Gastroesophageal sphincter (tissue), 3 donors: Measurements from ENCODE around the gene TMEM255A.

ENCODE experiments used
- EP300 ChIP-seq: sonication (generic); formaldehyde crosslinking; IDR thresholded peaks from one replicate; pipeline ENCODE4 v1.6.1; 2017; ENCODE audit warnings: antibody characterized with exemption, mild to moderate bottlenecking
- POLR2A ChIP-seq, 2 donors: fragments of 450-650 bp; IDR thresholded peaks; one replicate each; pipeline ENCODE4 v1.6.1; 2017; ENCODE audit warnings: antibody characterized with exemption in 2 of 2, mild to moderate bottlenecking in 2 of 2, moderate library complexity in 1 of 2
- POLR2AphosphoS5 ChIP-seq: sonication (generic); formaldehyde crosslinking; IDR thresholded peaks from one replicate; pipeline ENCODE4 v1.6.1; 2017; ENCODE audit warnings: antibody characterized with exemption
- TF ChIP-seq, protein P1 (sequence below), 4 experiments: fragments of 200-600 bp in 2 of 4; fragments of 450-650 bp in 2 of 4; sonication (generic) in 1 of 4; IDR thresholded peaks; one replicate each; pipeline ENCODE4 v1.5.1; 2017 to 2019; ENCODE audit warnings: antibody characterized with exemption in 4 of 4, mild to moderate bottlenecking in 2 of 4, moderate library complexity in 2 of 4

DNA sequence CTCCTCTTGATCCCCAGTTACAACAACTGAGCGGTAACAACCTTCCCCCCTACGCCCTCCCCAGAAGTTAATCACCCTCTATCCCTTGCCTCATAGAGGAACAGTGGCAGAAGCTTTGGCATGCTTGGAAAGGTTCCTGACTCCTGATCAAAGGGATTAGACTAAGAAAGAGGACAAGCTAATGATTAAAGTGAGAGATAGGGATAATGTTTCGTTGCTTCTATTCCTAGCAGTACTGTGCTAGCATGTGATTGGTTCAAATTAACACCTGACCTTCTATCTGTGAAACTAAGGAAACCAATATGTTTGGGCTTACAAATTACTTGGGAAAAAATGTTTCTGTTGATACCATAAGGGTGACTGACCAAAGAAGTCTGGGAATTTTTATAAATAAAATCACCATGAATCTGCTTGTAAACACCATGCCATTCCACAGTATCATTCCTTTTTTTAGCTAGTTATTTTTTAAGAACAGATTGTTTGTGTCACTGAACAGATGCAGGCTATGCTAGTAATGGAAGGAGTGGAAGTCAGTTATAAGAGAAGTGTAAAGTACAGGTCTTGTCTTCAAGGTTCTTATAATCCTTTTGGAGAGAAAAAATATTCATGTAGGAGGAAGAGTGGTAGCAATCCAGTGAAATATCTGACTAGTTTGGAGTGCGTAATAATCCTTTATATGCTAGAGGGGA is 39.3 kb upstream of the TMEM255A start:
- no peak for TF ChIP-seq POLR2A (IDR thresholded peaks at IDR 0.05)
- TF ChIP-seq, protein P1, sequence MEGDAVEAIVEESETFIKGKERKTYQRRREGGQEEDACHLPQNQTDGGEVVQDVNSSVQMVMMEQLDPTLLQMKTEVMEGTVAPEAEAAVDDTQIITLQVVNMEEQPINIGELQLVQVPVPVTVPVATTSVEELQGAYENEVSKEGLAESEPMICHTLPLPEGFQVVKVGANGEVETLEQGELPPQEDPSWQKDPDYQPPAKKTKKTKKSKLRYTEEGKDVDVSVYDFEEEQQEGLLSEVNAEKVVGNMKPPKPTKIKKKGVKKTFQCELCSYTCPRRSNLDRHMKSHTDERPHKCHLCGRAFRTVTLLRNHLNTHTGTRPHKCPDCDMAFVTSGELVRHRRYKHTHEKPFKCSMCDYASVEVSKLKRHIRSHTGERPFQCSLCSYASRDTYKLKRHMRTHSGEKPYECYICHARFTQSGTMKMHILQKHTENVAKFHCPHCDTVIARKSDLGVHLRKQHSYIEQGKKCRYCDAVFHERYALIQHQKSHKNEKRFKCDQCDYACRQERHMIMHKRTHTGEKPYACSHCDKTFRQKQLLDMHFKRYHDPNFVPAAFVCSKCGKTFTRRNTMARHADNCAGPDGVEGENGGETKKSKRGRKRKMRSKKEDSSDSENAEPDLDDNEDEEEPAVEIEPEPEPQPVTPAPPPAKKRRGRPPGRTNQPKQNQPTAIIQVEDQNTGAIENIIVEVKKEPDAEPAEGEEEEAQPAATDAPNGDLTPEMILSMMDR (IDR thresholded peaks at IDR 0.05) = no peak
- no peak for TF ChIP-seq EP300
- TF ChIP-seq POLR2AphosphoS5 = no peak
